Sciatic nerve (tissue), 2 donors: ENCODE data around the gene NME4. TPM values are rescaled to one million over a fixed set of nuclear protein-coding genes. Genes with fewer than 3 reads are reported as not detected.
A peak's percentile ranks its signal among the peaks of the same experiment; 100 is the strongest.
"Not testable (repeated sequence)": the region's sequence is repeated elsewhere in the genome, so short reads cannot be mapped to it uniquely, and the experiment has no call there.

Source experiments
- ATAC-seq: fragments of 200-7000 bp; cut with Tn5 transposase; one replicate; pipeline ENCODE4 v1.9.1; 2020; ENCODE audit warnings: mild to moderate bottlenecking, moderate library complexity
- DNase-seq: peaks from one replicate; pipeline ENCODE4 v3.0.0-alpha.2; 2020; ENCODE audit warnings: low spot score
- intact Hi-C: fragments of 100-400 bp; cut with DNase I; formaldehyde crosslinking; loops from one replicate; pipeline ENCODE4 v1.14.2; 2022
- total RNA-seq: library from RNA; stranded (reverse); fragmentation: NEBNext Ultra II Directional; extraction: Animal tissue kit (Norgen Biotek cat#: 25700); gene quantifications from one replicate; pipeline ENCODE4 v1.2.1, GENCODE V29; 2021
- donor health status: DM: no; HTN: no; CAD: no.
- donor health status: DM: no; HTN: no; CAD: no.

Gene NME4
- total RNA-seq = 68.3 TPM

GRCh38 chr16:397135-397661 lies at the start of gene NME4:
TSS of gene NME4 (plus strand) at chr16:397199. CDS start at chr16:397223, 24 bp downstream.
- DNase-seq (no peak), ATAC-seq (no peak)
- intact Hi-C loops = no loop called here

- ATAC-seq (no peak), DNase-seq (no peak)
- intact Hi-C loops = no loop called here
Observed at GRCh38 chr16:347203-347602, 49.8 kb upstream of the NME4 start.

GRCh38 chr16:348495-348894 lies 48.5 kb upstream of the NME4 start:
- intact Hi-C loops, DNase-seq: not testable (repeated sequence)

GRCh38 chr16:349211-349610 lies 47.8 kb upstream of the NME4 start:
- ATAC-seq (no peak), DNase-seq (no peak)
- intact Hi-C loops = no loop called here

More at GRCh38 chr16:348495-348894, 48.5 kb upstream of the NME4 start:
- ATAC-seq = not testable (repeated sequence)

- no peak for ATAC-seq
- intact Hi-C loops = no loop called here
- no peak for DNase-seq
Observed at GRCh38 chr16:350203-350602, 46.8 kb upstream of the NME4 start.

GRCh38 chr16:351804-352520 lies 45.0 kb upstream of the NME4 start:
- no peak for DNase-seq
- no peak for ATAC-seq
- intact Hi-C loops = no loop called here

- ATAC-seq (peak; percentile 95), DNase-seq (peak; percentile 99)
- intact Hi-C loops = no loop called here
Observed at GRCh38 chr16:352547-353403, 44.2 kb upstream of the NME4 start, which contains the start of gene AXIN1. TSS of gene AXIN1 (minus strand) at chr16:352723. CDS start at chr16:347025, 5,698 bp downstream.

GRCh38 chr16:353404-354290 lies 43.4 kb upstream of the NME4 start:
- DNase-seq (no peak), ATAC-seq (peak; percentile 3)
- intact Hi-C loops = no loop called here

- no peak for DNase-seq
- intact Hi-C loops = no loop called here
- no peak for ATAC-seq
Observed at GRCh38 chr16:354291-354881, 42.6 kb upstream of the NME4 start.

GRCh38 chr16:354971-355461 lies 42.0 kb upstream of the NME4 start:
- intact Hi-C loops = no loop called here

GRCh38 chr16:356741-357140 lies 40.3 kb upstream of the NME4 start:
- ATAC-seq (no peak), DNase-seq (no peak)
- intact Hi-C loops = no loop called here

More at GRCh38 chr16:354971-355461, 42.0 kb upstream of the NME4 start:
- DNase-seq = no peak
- no peak for ATAC-seq

GRCh38 chr16:359067-359763 lies 37.8 kb upstream of the NME4 start:
- ATAC-seq (no peak), DNase-seq (no peak)
- intact Hi-C loops = no loop called here

GRCh38 chr16:359871-360697 lies 36.9 kb upstream of the NME4 start:
- intact Hi-C loops = no loop called here
- no peak for ATAC-seq

GRCh38 chr16:360698-361336 lies 36.2 kb upstream of the NME4 start:
- ATAC-seq (no peak), DNase-seq (no peak)
- intact Hi-C loops = no loop called here

More at GRCh38 chr16:359871-360697, 36.9 kb upstream of the NME4 start:
- no peak for DNase-seq

GRCh38 chr16:361341-361871 lies 35.6 kb upstream of the NME4 start:
- DNase-seq (no peak), ATAC-seq (no peak)
- intact Hi-C loops = no loop called here
